Measurements from ENCODE around the gene CCL28.

DNA sequence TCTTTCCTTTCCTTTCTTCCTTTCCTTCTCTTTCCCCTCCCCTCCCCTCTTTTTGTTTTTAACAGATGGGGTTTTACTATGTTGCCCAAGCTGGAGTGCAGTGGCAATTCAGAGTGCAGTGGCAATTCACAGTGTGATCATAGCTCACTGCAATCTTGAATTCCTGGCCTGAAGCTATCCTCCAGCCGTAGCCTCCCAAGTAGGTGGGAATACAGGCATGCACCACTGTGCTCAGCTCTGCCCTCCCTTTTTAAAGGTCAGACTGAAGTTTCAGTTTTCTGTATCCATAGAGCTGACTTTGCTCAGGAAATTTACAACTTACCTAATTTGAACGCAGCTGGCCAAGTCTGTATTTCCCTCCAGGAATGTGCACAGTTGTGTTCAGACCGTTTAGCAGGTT, 696 bp downstream of the CCL28 start:
- TF ChIP-seq, protein P1, sequence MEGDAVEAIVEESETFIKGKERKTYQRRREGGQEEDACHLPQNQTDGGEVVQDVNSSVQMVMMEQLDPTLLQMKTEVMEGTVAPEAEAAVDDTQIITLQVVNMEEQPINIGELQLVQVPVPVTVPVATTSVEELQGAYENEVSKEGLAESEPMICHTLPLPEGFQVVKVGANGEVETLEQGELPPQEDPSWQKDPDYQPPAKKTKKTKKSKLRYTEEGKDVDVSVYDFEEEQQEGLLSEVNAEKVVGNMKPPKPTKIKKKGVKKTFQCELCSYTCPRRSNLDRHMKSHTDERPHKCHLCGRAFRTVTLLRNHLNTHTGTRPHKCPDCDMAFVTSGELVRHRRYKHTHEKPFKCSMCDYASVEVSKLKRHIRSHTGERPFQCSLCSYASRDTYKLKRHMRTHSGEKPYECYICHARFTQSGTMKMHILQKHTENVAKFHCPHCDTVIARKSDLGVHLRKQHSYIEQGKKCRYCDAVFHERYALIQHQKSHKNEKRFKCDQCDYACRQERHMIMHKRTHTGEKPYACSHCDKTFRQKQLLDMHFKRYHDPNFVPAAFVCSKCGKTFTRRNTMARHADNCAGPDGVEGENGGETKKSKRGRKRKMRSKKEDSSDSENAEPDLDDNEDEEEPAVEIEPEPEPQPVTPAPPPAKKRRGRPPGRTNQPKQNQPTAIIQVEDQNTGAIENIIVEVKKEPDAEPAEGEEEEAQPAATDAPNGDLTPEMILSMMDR (IDR thresholded peaks at IDR 0.05) = no peak
- TF ChIP-seq POLR2A (IDR thresholded peaks at IDR 0.05) (no peak), EP300 (IDR thresholded peaks at IDR 0.05) (no peak)
